GM19351 (cell line): ENCODE data around the gene TEDDM1.
"Not testable (repeated sequence)": the region's sequence is repeated elsewhere in the genome, so short reads cannot be mapped to it uniquely, and the experiment has no call there.

Experiments used
- ATAC-seq: cut with Tn5 transposase; IDR thresholded peaks from one replicate; pipeline ENCODE4 v1.9.1; 2021; ENCODE audit warnings: mild to moderate bottlenecking, moderate library complexity; ENCODE audit not compliant: unreplicated experiment

The TEDDM1 gene

GRCh38 chr1:182400567-182400966, at the start of gene TEDDM1:
Gene TEDDM1 (minus strand): TSS chr1:182400667. CDS start chr1:182400485, 182 bp downstream.
- ATAC-seq: no peak

GRCh38 chr1:182450087-182450486, 49.6 kb upstream of the TEDDM1 start, which contains the start of gene RGSL1:
Gene RGSL1 (plus strand): TSS chr1:182450146. CDS start chr1:182450166, 20 bp downstream.
- ATAC-seq: no peak

GRCh38 chr1:182447660-182448059, 47.2 kb upstream of the TEDDM1 start:
- ATAC-seq: no peak

GRCh38 chr1:182447124-182447523, 46.7 kb upstream of the TEDDM1 start:
- ATAC-seq: not testable (repeated sequence)

GRCh38 chr1:182446033-182446669, 45.7 kb upstream of the TEDDM1 start:
- peak; percentile 47 for ATAC-seq

GRCh38 chr1:182444497-182444896, 44.0 kb upstream of the TEDDM1 start:
- ATAC-seq: no peak

- ATAC-seq: no peak
Observed at GRCh38 chr1:182442333-182442732, 41.9 kb upstream of the TEDDM1 start.

GRCh38 chr1:182441719-182442118, 41.3 kb upstream of the TEDDM1 start:
- ATAC-seq: peak; percentile 70

GRCh38 chr1:182438326-182438725, 37.9 kb upstream of the TEDDM1 start:
- no peak for ATAC-seq

GRCh38 chr1:182433580-182433979, 33.1 kb upstream of the TEDDM1 start:
- no peak for ATAC-seq

GRCh38 chr1:182431278-182431677, 30.8 kb upstream of the TEDDM1 start:
- no peak for ATAC-seq

- no peak for ATAC-seq
Observed at GRCh38 chr1:182430263-182431068, 30.0 kb upstream of the TEDDM1 start.

- ATAC-seq: peak; percentile 31
Observed at GRCh38 chr1:182428043-182428442, 27.6 kb upstream of the TEDDM1 start.

GRCh38 chr1:182426442-182427430, 26.3 kb upstream of the TEDDM1 start:
- ATAC-seq: peak; percentile 70

GRCh38 chr1:182415789-182416188, 15.3 kb upstream of the TEDDM1 start:
- ATAC-seq: no peak

GRCh38 chr1:182413969-182414368, 13.5 kb upstream of the TEDDM1 start:
- no peak for ATAC-seq

- ATAC-seq: no peak
Observed at GRCh38 chr1:182413486-182413885, 13.0 kb upstream of the TEDDM1 start.

GRCh38 chr1:182410620-182411273, 10.3 kb upstream of the TEDDM1 start:
- ATAC-seq: no peak

- ATAC-seq: no peak
Observed at GRCh38 chr1:182410138-182410537, 9.7 kb upstream of the TEDDM1 start.

GRCh38 chr1:182408435-182409075, 8.1 kb upstream of the TEDDM1 start:
- ATAC-seq: no peak
